Activated T-helper 2 cell treated with anti-CD3 and anti-CD28 coated beads, Interferon-gamma antibody, Interleukin-2, Interleukin-4, amounts not matched to agents 10 μg/mL and 5 μg/mL and 100 μg/mL, durations not matched to agents 14 hours and 24 hours and 36 hours (primary cell): ENCODE measurements around the gene MACF1. TPM values are rescaled to one million over a fixed set of nuclear protein-coding genes. Genes with fewer than 3 reads are reported as not detected.

Source experiments
- DNase-seq: peaks from one replicate; pipeline ENCODE4 v3.0.0; 2021; ENCODE audit warnings: low spot score
- H3K27ac Mint-ChIP-seq: one replicate; pipeline ENCODE4 v1.8.0; 2021; ENCODE audit warnings: mixed read lengths
- H3K27me3 Mint-ChIP-seq: one replicate; pipeline ENCODE4 v1.8.0; 2021; ENCODE audit warnings: low read depth, mixed read lengths
- H3K36me3 Mint-ChIP-seq: one replicate; pipeline ENCODE4 v1.8.0; 2021; ENCODE audit warnings: low read depth, mixed read lengths
- H3K4me1 Mint-ChIP-seq: one replicate; pipeline ENCODE4 v1.8.0; 2021; ENCODE audit warnings: low read depth, mixed read lengths
- H3K4me3 Mint-ChIP-seq: one replicate; pipeline ENCODE4 v1.8.0; 2021; ENCODE audit warnings: low read depth, mild to moderate bottlenecking, moderate library complexity, mixed read lengths
- H3K9me3 Mint-ChIP-seq: one replicate; pipeline ENCODE4 v1.8.0; 2021; ENCODE audit warnings: mixed read lengths
- intact Hi-C: fragments of 100-400 bp; cut with micrococcal nuclease; formaldehyde crosslinking; loops from one replicate; pipeline ENCODE4 v1.15.1; 2023
- total RNA-seq: library from RNA; stranded (reverse); gene quantifications from 2 replicates; pipeline ENCODE4 v1.2.3, GENCODE V29; 2022

The MACF1 gene
- total RNA-seq, 1 donor from 2014 or later = 212 TPM

DNA sequence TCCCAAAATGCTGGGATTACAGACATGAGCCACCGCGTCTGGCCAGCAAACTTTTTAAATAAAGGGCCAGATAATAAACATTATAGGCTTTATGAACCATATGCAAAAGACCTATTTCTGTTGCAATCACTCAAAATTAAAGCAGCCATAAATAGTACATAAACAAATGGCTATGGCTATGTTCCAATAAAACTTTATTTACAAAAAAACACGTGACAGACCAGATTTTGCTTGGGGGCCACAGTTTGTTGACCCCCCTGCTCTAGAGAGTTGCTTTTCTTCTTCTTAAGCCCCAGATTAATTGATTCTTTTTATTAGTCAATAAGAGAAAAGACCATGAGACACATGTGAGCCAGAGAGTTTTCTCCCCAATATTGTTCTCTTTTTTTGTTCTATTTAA, 138.3 kb downstream of the MACF1 start:
- no peak for DNase-seq
- intact Hi-C loops = no loop called here
- Mint-ChIP-seq H3K4me1 (no peaks in the 10 kb centered on the region), H3K27me3 (no peaks in the 10 kb centered on the region), H3K27ac (no peak overlapping the region), H3K9me3 (no peaks in the 10 kb centered on the region), H3K36me3 (peaks cover 76% of the 10 kb centered on the region), H3K4me3 (no peak overlapping the region)

- DNase-seq = no peak
- H3K4me3 Mint-ChIP-seq = no peak overlapping the region
- H3K9me3 Mint-ChIP-seq = no peaks in the 10 kb centered on the region
- peaks cover 78% of the 10 kb centered on the region for H3K36me3 Mint-ChIP-seq
- no peaks in the 10 kb centered on the region for H3K4me1 Mint-ChIP-seq
- no peak overlapping the region for H3K27ac Mint-ChIP-seq
- intact Hi-C loops = no loop called here
- no peaks in the 10 kb centered on the region for H3K27me3 Mint-ChIP-seq
These were observed 140.1 kb downstream of the MACF1 start for GRCh38 chr1:39344394-39345154.

GRCh38 chr1:39346872-39347271, 142.4 kb downstream of the MACF1 start:
- H3K36me3 Mint-ChIP-seq = peaks cover 81% of the 10 kb centered on the region

DNA sequence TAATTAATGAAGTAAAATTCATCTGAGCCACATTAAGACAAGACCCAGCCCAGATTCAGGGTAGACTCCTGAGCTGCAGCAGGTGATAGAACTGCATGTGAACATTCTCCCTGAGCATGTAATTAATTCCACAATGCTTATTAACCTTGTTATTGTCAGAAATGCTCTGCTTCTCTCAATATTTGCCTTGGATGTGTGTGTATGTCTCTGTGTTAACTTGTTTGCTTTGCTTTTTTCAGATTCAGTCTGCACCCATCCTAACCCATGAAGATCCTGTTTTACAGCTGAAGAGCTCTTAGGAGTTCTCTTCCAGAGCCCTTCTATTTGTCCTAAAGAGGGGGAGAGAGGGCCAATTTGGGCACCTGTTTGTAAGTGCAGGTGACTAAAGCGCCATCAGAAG, 143.8 kb downstream of the MACF1 start:
- Mint-ChIP-seq H3K4me1 (no peaks in the 10 kb centered on the region), H3K27ac (no peak overlapping the region), H3K36me3 (peaks cover 76% of the 10 kb centered on the region)

More at GRCh38 chr1:39346872-39347271, 142.4 kb downstream of the MACF1 start:
- no peak for DNase-seq
- Mint-ChIP-seq H3K4me3 (no peak overlapping the region), H3K27me3 (no peaks in the 10 kb centered on the region), H3K4me1 (no peaks in the 10 kb centered on the region), H3K9me3 (no peaks in the 10 kb centered on the region), H3K27ac (no peak overlapping the region)
- intact Hi-C loops = no loop called here

GRCh38 chr1:39352881-39353280, 148.4 kb downstream of the MACF1 start:
- Mint-ChIP-seq H3K4me1 (no peaks in the 10 kb centered on the region), H3K9me3 (no peaks in the 10 kb centered on the region), H3K27me3 (no peaks in the 10 kb centered on the region), H3K27ac (no peak overlapping the region), H3K36me3 (peaks cover 77% of the 10 kb centered on the region), H3K4me3 (no peak overlapping the region)
- intact Hi-C loops = no loop called here
- DNase-seq = no peak

More for the DNA sequence above, 143.8 kb downstream of the MACF1 start:
- no peak for DNase-seq
- intact Hi-C loops = no loop called here
- Mint-ChIP-seq H3K27me3 (no peaks in the 10 kb centered on the region), H3K9me3 (no peaks in the 10 kb centered on the region), H3K4me3 (no peak overlapping the region)

- Mint-ChIP-seq H3K36me3 (peaks cover 79% of the 10 kb centered on the region), H3K27ac (no peak overlapping the region)
- intact Hi-C loops = no loop called here
These were observed 150.1 kb downstream of the MACF1 start for GRCh38 chr1:39354572-39354971.

GRCh38 chr1:39358491-39358890, 154.0 kb downstream of the MACF1 start:
- no peaks in the 10 kb centered on the region for H3K9me3 Mint-ChIP-seq
- H3K4me3 Mint-ChIP-seq = no peak overlapping the region
- intact Hi-C loops = no loop called here
- no peaks in the 10 kb centered on the region for H3K4me1 Mint-ChIP-seq
- no peak overlapping the region for H3K27ac Mint-ChIP-seq
- H3K27me3 Mint-ChIP-seq = no peaks in the 10 kb centered on the region
- peaks cover 67% of the 10 kb centered on the region for H3K36me3 Mint-ChIP-seq
- no peak for DNase-seq

More at GRCh38 chr1:39354572-39354971, 150.1 kb downstream of the MACF1 start:
- no peaks in the 10 kb centered on the region for H3K27me3 Mint-ChIP-seq
- H3K4me1 Mint-ChIP-seq = no peaks in the 10 kb centered on the region
- no peaks in the 10 kb centered on the region for H3K9me3 Mint-ChIP-seq
- H3K4me3 Mint-ChIP-seq = no peak overlapping the region
- no peak for DNase-seq

- Mint-ChIP-seq H3K4me1 (no peaks in the 10 kb centered on the region), H3K27me3 (no peaks in the 10 kb centered on the region), H3K27ac (no peak overlapping the region), H3K36me3 (peaks cover 65% of the 10 kb centered on the region), H3K4me3 (no peak overlapping the region), H3K9me3 (no peaks in the 10 kb centered on the region)
- no peak for DNase-seq
- intact Hi-C loops = no loop called here
These were observed 154.6 kb downstream of the MACF1 start for GRCh38 chr1:39359028-39359570.

GRCh38 chr1:39360731-39361130, 156.2 kb downstream of the MACF1 start:
- Mint-ChIP-seq H3K4me1 (no peaks in the 10 kb centered on the region), H3K27me3 (no peaks in the 10 kb centered on the region), H3K4me3 (no peak overlapping the region), H3K27ac (no peak overlapping the region), H3K36me3 (peaks cover 58% of the 10 kb centered on the region), H3K9me3 (no peaks in the 10 kb centered on the region)
- no peak for DNase-seq
- intact Hi-C loops = no loop called here

DNA sequence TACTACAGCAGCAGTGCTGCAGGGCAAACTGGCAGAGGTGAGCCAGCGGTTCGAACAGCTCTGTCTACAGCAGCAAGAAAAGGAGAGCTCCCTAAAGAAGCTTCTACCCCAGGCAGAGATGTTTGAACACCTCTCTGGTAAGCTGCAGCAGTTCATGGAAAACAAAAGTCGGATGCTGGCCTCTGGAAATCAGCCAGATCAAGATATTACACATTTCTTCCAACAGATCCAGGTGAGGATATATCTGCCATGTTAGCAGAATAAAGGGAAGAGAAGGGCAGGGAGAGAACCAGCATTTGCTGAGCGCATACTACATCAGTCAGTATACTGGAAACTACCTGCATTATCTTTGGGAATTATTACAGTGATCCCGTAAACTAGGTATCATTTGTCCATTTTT, 157.0 kb downstream of the MACF1 start:
- Mint-ChIP-seq H3K4me3 (no peak overlapping the region), H3K27ac (no peak overlapping the region), H3K4me1 (no peaks in the 10 kb centered on the region), H3K9me3 (no peaks in the 10 kb centered on the region), H3K36me3 (peaks cover 61% of the 10 kb centered on the region), H3K27me3 (no peaks in the 10 kb centered on the region)
- intact Hi-C loops = no loop called here
- DNase-seq = no peak

DNA sequence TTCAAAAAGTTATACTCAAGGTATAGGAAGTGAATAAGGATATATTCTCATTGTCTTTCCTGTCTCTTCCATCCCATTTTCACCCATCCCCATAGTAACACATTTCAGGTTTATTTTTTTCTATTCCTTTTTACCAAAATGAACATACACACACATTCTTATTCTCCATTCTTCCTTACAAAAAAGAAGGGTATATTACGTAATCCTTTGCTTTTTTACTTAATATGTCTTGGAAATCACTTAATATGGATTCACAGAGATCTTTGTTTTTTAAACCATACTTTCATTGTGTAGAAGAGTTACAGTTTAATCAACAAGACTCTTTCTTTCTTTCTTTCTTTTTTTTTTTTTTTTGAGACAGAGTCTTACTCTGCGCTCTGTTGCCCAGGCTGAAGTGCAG, 158.8 kb downstream of the MACF1 start:
- no peak for DNase-seq
- Mint-ChIP-seq H3K36me3 (peaks cover 51% of the 10 kb centered on the region), H3K4me3 (no peak overlapping the region), H3K9me3 (no peaks in the 10 kb centered on the region), H3K27ac (no peak overlapping the region), H3K4me1 (no peaks in the 10 kb centered on the region), H3K27me3 (no peaks in the 10 kb centered on the region)
- intact Hi-C loops = no loop called here

DNA sequence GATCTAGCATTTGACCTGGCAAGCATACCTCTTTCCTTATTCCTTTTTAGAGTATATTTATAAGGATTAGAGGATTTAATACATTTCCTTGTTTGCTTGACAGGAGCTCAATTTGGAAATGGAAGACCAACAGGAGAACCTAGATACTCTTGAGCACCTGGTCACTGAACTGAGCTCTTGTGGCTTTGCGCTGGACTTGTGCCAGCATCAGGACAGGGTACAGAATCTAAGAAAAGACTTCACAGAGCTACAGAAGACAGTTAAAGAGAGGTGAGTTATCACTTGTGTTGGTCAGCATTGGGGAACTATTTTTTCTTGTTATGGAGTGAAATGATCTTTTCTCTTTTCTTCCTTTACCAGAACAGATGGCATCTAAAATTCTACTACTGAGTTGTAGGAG, 163.6 kb downstream of the MACF1 start:
- H3K27ac Mint-ChIP-seq = no peak overlapping the region
- no peak overlapping the region for H3K4me3 Mint-ChIP-seq
- H3K27me3 Mint-ChIP-seq = no peaks in the 10 kb centered on the region
- H3K4me1 Mint-ChIP-seq = no peaks in the 10 kb centered on the region
- H3K36me3 Mint-ChIP-seq = peaks cover 60% of the 10 kb centered on the region
- H3K9me3 Mint-ChIP-seq = no peaks in the 10 kb centered on the region
- no peak for DNase-seq
- intact Hi-C loops = no loop called here

DNA sequence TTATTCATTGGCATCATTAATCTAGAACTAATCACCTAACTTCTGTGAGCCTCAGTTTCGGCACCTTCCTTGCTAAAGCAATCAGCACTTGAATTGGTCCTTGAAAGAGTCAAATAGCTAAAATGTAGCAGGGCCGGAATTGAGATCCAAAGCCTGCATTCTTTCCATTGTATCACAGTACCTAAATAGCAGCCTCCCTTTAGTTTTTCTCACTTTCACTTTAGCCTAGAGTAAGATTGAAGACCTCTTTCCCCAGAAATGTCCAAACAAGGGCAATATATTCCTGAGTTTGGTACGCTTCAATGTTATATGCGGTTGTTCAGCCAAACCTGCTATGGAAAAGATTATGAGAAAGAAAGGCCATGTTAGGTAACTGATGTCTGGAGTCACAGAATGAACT, 165.1 kb downstream of the MACF1 start:
- H3K4me3 Mint-ChIP-seq = no peak overlapping the region
- no peak overlapping the region for H3K27ac Mint-ChIP-seq
- no peaks in the 10 kb centered on the region for H3K9me3 Mint-ChIP-seq
- H3K4me1 Mint-ChIP-seq = no peaks in the 10 kb centered on the region
- H3K27me3 Mint-ChIP-seq = no peaks in the 10 kb centered on the region
- intact Hi-C loops = no loop called here
- no peak for DNase-seq
- peaks cover 62% of the 10 kb centered on the region for H3K36me3 Mint-ChIP-seq
